ENCODE results near the gene OR6C68. TPM values are rescaled to one million over a fixed set of nuclear protein-coding genes. Genes with fewer than 3 reads are reported as not detected.

Gene OR6C68
- total RNA-seq, 1 experiment from 2014 or later: not detected

DNA sequence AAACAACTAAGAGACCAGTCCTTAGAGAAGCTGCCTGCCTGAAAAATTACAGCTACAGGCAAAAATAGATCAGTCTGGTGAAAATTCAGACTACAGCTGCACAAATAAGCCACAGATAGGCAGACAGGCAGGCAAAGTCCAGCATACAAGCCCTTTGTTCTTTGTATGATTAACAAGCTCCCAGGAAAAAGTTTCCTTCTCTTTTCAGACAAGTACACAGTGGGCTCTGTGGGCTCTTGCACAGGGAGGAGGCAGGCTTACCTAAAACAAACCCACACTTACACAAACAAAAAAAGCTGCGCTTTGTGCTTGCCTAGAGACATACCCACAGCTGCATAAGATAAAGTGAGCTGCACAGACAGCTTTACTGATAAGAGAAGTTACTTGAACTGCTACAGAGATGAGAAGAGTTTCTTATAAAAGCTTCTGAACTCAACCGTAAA, 7.7 kb downstream of the OR6C68 start:
- no peaks in the 10 kb centered on the region for H3K4me1 ChIP-seq (replicated peaks)
- no peaks in the 10 kb centered on the region for H3K9me3 ChIP-seq (replicated peaks)
- no peak overlapping the region for H3K27ac ChIP-seq
- no peaks in the 10 kb centered on the region for H3K36me3 ChIP-seq
- 0 out of 2 replicates have a peak, but pooled peaks cover 3% of the 10 kb centered on the region for H3K27me3 ChIP-seq (replicated peaks)
- H3K4me3 ChIP-seq: no peak overlapping the region
- no peak for DNase-seq (ENCODE audit: low read depth in 1 of 2, low spot score in 2 of 2)

DNA sequence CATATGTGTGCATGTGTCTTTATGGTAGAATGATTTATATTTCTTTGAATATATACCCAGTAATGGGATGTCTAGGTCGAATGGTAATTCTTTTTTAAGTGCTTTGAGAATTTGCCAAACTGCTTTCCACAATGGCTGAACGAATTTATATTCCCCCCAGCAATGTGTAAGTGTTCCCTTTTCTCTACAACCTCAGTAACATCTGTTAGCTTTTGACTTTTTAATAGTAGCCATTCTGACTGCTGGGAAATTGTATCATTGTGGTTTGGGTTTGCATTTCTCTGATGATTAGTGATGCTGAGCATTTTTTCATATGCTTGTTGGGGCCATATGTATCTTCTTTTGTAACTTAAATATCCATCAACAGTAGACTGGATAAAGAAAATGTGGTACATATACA, 9.4 kb downstream of the OR6C68 start:
- DNase-seq (ENCODE audit: low read depth in 1 of 2, low spot score in 2 of 2): no peak
- Histone ChIP-seq H3K4me3 (no peak overlapping the region), H3K36me3 (no peaks in the 10 kb centered on the region), H3K4me1 (replicated peaks) (no peaks in the 10 kb centered on the region), H3K27ac (no peak overlapping the region), H3K27me3 (replicated peaks) (0 out of 2 replicates have a peak, but pooled peaks cover 3% of the 10 kb centered on the region), H3K9me3 (replicated peaks) (no peaks in the 10 kb centered on the region)

DNA sequence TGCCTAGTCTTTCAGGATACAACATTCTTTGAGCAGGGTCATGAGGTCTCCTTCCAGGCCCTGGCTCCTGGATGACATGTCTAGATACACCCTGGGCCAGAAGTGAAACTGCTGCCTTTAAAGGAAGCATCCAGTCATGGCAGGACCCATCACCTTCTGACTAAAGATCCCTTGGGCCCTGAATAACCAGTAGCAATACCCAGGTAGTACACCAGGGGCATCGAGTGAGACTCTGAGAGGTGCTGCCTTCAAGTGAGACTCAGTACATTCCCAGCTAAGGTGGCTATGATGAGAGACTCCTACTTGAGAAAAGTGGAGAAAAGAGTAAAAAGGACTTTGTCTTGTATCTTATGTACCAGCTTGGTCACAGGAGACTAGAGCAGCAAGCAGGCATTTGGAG, 23.5 kb downstream of the OR6C68 start:
- no peaks in the 10 kb centered on the region for H3K4me1 ChIP-seq (replicated peaks)
- DNase-seq (ENCODE audit: low read depth in 1 of 2, low spot score in 2 of 2): no peak
- no peaks in the 10 kb centered on the region for H3K9me3 ChIP-seq (replicated peaks)
- no peak overlapping the region for H3K4me3 ChIP-seq
- H3K27ac ChIP-seq: no peak overlapping the region
- no peaks in the 10 kb centered on the region for H3K27me3 ChIP-seq (replicated peaks)
- no peaks in the 10 kb centered on the region for H3K36me3 ChIP-seq

DNA sequence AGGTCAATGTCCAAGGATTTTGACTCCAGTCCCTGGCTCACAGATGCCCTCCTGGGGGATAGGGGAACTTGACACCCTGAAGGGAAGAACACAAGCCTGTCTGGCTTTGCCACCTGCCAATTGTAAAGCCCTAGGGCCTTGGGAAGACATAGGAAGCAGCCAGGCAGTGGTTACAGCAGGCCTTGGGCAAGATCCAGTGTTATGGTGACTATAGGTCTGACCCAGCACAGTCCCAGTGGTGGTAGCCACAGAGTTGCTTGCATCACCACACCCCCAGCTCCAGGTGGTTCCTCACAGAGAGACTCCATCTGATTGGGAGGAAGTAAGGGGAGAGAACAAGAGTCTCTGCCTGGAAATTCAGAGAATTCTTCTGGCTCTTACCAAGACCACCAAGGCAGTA, 24.2 kb downstream of the OR6C68 start:
- Histone ChIP-seq H3K27me3 (replicated peaks) (no peaks in the 10 kb centered on the region), H3K36me3 (no peaks in the 10 kb centered on the region), H3K4me1 (replicated peaks) (no peaks in the 10 kb centered on the region), H3K9me3 (replicated peaks) (no peaks in the 10 kb centered on the region), H3K27ac (no peak overlapping the region), H3K4me3 (no peak overlapping the region)
- DNase-seq (ENCODE audit: low read depth in 1 of 2, low spot score in 2 of 2): no peak

Other genes with a start within 250 kb of the OR6C68 start
- not detected in 2 replicates for gene OR6C74, start 247.8 kb upstream of the OR6C68 start, total RNA-seq (2014; rRNA removed; shearing (Covaris generic))
- not detected in 2 replicates for gene OR6C6, start 195.8 kb upstream of the OR6C68 start, total RNA-seq (2014; rRNA removed; shearing (Covaris generic))
- gene OR6C1, start 178.0 kb upstream of the OR6C68 start, total RNA-seq (2014; rRNA removed; shearing (Covaris generic)): not detected in 2 replicates
- gene OR6C3, start 161.6 kb upstream of the OR6C68 start, total RNA-seq (2014; rRNA removed; shearing (Covaris generic)): not detected in 2 replicates
- gene OR6C75, start 129.4 kb upstream of the OR6C68 start, total RNA-seq (2014; rRNA removed; shearing (Covaris generic)): not detected in 2 replicates
- not detected in 2 replicates for gene OR6C65, start 91.8 kb upstream of the OR6C68 start, total RNA-seq (2014; rRNA removed; shearing (Covaris generic))
- gene OR6C76, start 66.1 kb upstream of the OR6C68 start, total RNA-seq (2014; rRNA removed; shearing (Covaris generic)): not detected in 2 replicates
- gene OR6C2, start 48.3 kb upstream of the OR6C68 start, total RNA-seq (2014; rRNA removed; shearing (Covaris generic)): not detected in 2 replicates
- not detected in 2 replicates for gene OR6C70, start 22.2 kb upstream of the OR6C68 start, total RNA-seq (2014; rRNA removed; shearing (Covaris generic))
- not detected in 2 replicates for gene OR6C4, start 57.2 kb downstream of the OR6C68 start, total RNA-seq (2014; rRNA removed; shearing (Covaris generic))
- not detected in 2 replicates for gene OR2AP1, start 80.1 kb downstream of the OR6C68 start, total RNA-seq (2014; rRNA removed; shearing (Covaris generic))
- not detected in 2 replicates for gene OR10P1, start 144.5 kb downstream of the OR6C68 start, total RNA-seq (2014; rRNA removed; shearing (Covaris generic))
- 0.24 TPM in 1 of 2 replicates, not detected in the other for gene ITGA7, start 215.5 kb downstream of the OR6C68 start, total RNA-seq (2014; rRNA removed; shearing (Covaris generic))
- 82.0 and 91.9 TPM in 2 replicates for gene BLOC1S1, start 223.7 kb downstream of the OR6C68 start, total RNA-seq (2014; rRNA removed; shearing (Covaris generic))
- gene RDH5, start 228.0 kb downstream of the OR6C68 start, total RNA-seq (2014; rRNA removed; shearing (Covaris generic)): 0.22 and 1.9 TPM in 2 replicates
- gene CD63, start 236.6 kb downstream of the OR6C68 start, total RNA-seq (2014; rRNA removed; shearing (Covaris generic)): 1,021 and 1,450 TPM in 2 replicates